ENCODE measurements around the gene IDH3G.
A peak's percentile ranks its signal among the peaks of the same experiment; 100 is the strongest.

Gene IDH3G

DNA sequence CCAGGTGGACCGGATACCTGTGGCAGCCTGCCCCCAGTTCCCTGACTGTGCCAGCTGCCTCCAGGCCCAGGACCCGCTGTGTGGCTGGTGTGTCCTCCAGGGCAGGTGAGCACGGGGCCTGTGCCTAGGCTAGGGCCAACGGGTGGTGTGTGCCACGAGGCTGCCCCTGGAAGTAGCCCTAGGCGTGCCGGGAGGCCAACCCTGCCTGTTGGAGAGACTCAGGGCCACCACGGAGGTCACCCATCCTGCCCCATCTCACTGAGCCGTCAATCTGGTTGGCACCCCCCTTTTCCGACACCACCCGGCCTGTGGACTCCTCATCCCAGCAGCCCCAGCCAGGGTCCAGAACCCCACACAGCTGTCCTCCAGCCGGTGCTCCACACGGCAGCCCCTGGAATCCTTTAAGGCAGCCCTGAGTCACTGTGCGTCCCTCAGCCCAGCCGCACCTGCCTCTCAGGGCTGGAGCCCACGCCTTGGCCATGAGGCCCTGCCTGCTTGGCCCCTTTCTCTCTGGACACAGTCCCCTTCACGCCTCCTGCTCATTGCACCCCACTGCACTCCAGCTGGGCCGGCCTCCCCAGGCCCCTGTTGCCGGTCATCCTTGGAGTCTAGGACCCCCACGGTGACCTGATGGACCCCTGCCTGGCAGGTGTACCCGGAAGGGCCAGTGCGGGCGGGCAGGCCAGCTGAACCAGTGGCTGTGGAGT lies 24.9 kb downstream of the IDH3G start:
- TF ChIP-seq, protein P1, sequence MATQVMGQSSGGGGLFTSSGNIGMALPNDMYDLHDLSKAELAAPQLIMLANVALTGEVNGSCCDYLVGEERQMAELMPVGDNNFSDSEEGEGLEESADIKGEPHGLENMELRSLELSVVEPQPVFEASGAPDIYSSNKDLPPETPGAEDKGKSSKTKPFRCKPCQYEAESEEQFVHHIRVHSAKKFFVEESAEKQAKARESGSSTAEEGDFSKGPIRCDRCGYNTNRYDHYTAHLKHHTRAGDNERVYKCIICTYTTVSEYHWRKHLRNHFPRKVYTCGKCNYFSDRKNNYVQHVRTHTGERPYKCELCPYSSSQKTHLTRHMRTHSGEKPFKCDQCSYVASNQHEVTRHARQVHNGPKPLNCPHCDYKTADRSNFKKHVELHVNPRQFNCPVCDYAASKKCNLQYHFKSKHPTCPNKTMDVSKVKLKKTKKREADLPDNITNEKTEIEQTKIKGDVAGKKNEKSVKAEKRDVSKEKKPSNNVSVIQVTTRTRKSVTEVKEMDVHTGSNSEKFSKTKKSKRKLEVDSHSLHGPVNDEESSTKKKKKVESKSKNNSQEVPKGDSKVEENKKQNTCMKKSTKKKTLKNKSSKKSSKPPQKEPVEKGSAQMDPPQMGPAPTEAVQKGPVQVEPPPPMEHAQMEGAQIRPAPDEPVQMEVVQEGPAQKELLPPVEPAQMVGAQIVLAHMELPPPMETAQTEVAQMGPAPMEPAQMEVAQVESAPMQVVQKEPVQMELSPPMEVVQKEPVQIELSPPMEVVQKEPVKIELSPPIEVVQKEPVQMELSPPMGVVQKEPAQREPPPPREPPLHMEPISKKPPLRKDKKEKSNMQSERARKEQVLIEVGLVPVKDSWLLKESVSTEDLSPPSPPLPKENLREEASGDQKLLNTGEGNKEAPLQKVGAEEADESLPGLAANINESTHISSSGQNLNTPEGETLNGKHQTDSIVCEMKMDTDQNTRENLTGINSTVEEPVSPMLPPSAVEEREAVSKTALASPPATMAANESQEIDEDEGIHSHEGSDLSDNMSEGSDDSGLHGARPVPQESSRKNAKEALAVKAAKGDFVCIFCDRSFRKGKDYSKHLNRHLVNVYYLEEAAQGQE (IDR thresholded peaks at IDR 0.05; ENCODE audit: low read depth) = no peak
- TF ChIP-seq CREB1 (IDR thresholded peaks at IDR 0.05; ENCODE audit: low read depth) (no peak), EP300 (IDR thresholded peaks at IDR 0.05; ENCODE audit: borderline replicate concordance) (no peak), TEAD4 (IDR thresholded peaks at IDR 0.05) (no peak), YY1 (IDR thresholded peaks at IDR 0.05; ENCODE audit: low read depth) (no peak), CEBPB (IDR thresholded peaks at IDR 0.05) (no peak), TCF12 (IDR thresholded peaks at IDR 0.05; ENCODE audit: low read depth) (no peak), EGR1 (IDR thresholded peaks at IDR 0.05) (no peak), FOXM1 (IDR thresholded peaks at IDR 0.05; ENCODE audit: borderline replicate concordance, low read depth) (no peak), RAD21 (IDR thresholded peaks at IDR 0.05; ENCODE audit: low read depth) (no peak), NFIC (IDR thresholded peaks at IDR 0.05) (no peak), ZBTB7A (IDR thresholded peaks at IDR 0.05; ENCODE audit: low read depth) (no peak)
- TF ChIP-seq, protein P2, sequence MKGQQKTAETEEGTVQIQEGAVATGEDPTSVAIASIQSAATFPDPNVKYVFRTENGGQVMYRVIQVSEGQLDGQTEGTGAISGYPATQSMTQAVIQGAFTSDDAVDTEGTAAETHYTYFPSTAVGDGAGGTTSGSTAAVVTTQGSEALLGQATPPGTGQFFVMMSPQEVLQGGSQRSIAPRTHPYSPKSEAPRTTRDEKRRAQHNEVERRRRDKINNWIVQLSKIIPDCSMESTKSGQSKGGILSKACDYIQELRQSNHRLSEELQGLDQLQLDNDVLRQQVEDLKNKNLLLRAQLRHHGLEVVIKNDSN (IDR thresholded peaks at IDR 0.05) = no peak

DNA sequence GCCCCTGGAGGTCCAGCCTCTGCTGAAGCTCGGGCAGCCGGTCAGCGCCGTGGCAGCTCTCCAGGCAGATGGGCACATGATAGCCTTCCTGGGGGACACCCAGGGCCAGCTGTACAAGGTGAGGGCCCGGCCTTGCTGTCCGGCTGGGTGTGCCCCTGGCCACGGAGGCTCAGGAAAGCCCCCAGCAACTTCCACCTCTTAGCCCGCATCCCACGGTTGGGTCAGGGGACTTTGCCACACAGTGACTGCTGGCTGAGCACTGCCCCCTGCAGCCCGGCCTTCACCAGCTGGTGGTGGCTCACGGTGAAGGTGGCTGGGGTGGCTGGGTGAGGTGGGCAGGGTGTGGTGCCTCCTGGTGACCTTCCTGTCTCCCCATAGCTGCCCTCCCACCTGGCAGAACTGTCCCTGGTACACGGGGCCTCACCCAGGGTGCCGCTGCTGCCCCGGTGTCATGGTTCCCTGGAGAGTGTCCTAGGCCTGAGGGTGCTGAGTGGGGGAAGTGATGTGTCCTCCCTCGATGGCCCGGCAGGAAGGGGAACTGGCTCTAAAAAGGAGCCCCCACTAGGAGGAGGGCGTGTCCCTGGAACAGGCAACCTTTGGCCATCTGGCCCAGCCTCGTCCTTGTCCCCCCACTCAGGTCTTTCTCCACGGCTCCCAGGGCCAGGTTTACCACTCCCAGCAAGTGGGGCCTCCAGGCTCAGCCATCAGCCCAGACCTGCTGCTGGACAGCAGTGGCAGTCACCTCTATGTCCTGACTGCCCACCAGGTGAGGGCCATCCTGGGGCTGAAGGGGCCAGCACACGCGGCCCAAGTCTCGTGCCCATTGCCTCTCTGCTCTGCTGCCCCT lies 25.6 kb downstream of the IDH3G start:
- TF ChIP-seq YY1 (IDR thresholded peaks at IDR 0.05; ENCODE audit: low read depth) (no peak), EP300 (IDR thresholded peaks at IDR 0.05; ENCODE audit: borderline replicate concordance) (no peak), EGR1 (IDR thresholded peaks at IDR 0.05) (no peak), TCF12 (IDR thresholded peaks at IDR 0.05; ENCODE audit: low read depth) (no peak), RAD21 (IDR thresholded peaks at IDR 0.05; ENCODE audit: low read depth) (no peak; the same call in 1 of the 2 replicates), FOXM1 (IDR thresholded peaks at IDR 0.05; ENCODE audit: borderline replicate concordance, low read depth) (no peak), TAF1 (IDR thresholded peaks at IDR 0.05; ENCODE audit: low read depth) (no peak), TEAD4 (IDR thresholded peaks at IDR 0.05) (no peak), NFIC (IDR thresholded peaks at IDR 0.05) (no peak), CEBPB (IDR thresholded peaks at IDR 0.05) (no peak), CREB1 (IDR thresholded peaks at IDR 0.05; ENCODE audit: low read depth) (no peak), ZBTB7A (IDR thresholded peaks at IDR 0.05; ENCODE audit: low read depth) (no peak)
- TF ChIP-seq, protein P3, sequence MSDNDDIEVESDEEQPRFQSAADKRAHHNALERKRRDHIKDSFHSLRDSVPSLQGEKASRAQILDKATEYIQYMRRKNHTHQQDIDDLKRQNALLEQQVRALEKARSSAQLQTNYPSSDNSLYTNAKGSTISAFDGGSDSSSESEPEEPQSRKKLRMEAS (IDR thresholded peaks at IDR 0.05) = no peak
- TF ChIP-seq, protein P2 (IDR thresholded peaks at IDR 0.05) = no peak
- TF ChIP-seq, protein P1 (IDR thresholded peaks at IDR 0.05; ENCODE audit: low read depth) = no peak

DNA sequence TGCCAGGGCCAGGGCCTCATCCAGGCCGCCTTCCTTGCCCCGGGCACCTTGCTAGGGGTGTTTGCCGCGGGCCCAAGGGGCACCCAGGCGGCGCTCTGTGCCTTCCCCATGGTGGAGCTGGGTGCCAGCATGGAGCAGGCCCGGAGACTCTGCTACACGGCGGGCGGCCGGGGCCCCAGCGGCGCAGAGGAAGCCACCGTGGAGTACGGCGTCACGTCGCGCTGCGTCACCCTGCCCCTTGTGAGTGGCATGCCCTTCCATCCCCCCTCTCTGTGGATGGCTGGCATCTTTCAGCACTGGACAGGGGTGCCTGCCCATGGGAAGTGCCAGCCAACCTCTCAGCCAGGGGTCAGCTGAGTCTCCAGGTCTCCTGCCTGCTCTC lies 26.5 kb downstream of the IDH3G start:
- TF ChIP-seq, protein P1 (IDR thresholded peaks at IDR 0.05; ENCODE audit: low read depth) = peak; percentile 55
- TF ChIP-seq CREB1 (IDR thresholded peaks at IDR 0.05; ENCODE audit: low read depth) = no peak

All from Ishikawa (cell line).